Endodermal cell (in vitro differentiated cells): ENCODE results near the gene CLEC19A. TPM values are rescaled to one million over a fixed set of nuclear protein-coding genes. Genes with fewer than 3 reads are reported as not detected.

ENCODE experiments used
- DNase-seq: peaks from one replicate; pipeline ENCODE4 v3.0.0-alpha.2; 2017
- H3K27ac ChIP-seq: 2 replicates; pipeline ENCODE4 v1.5.1; 2013; ENCODE audit warnings: mild to moderate bottlenecking, low read depth, low read length, moderate library complexity
- H3K27me3 ChIP-seq: 2 replicates; pipeline ENCODE4 v1.6.1; 2013; ENCODE audit warnings: mild to moderate bottlenecking, low read length, moderate library complexity; ENCODE audit not compliant: insufficient read depth, control insufficient read depth, poor library complexity, severe bottlenecking
- H3K36me3 ChIP-seq: 2 replicates; pipeline ENCODE4 v1.7.0; 2013; ENCODE audit warnings: mild to moderate bottlenecking, low read length, moderate library complexity; ENCODE audit not compliant: control insufficient read depth, insufficient read depth
- H3K4me1 ChIP-seq: one replicate; pipeline ENCODE4 v1.7.0; 2013; ENCODE audit warnings: low read length; ENCODE audit not compliant: control insufficient read depth, insufficient read depth
- H3K4me3 ChIP-seq: 2 replicates; pipeline ENCODE4 v1.5.1; 2013; ENCODE audit warnings: mild to moderate bottlenecking, low read length, moderate library complexity
- H3K9ac ChIP-seq: 2 replicates; pipeline ENCODE4 v1.6.1; 2013; ENCODE audit warnings: mild to moderate bottlenecking, low read length, moderate library complexity; ENCODE audit not compliant: poor library complexity, severe bottlenecking; ENCODE audit errors: extremely low read depth
- H3K9me3 ChIP-seq: 2 replicates; pipeline ENCODE4 v1.6.1; 2013; ENCODE audit warnings: mild to moderate bottlenecking, low read length, moderate library complexity; ENCODE audit not compliant: control insufficient read depth
- H3K27ac Mint-ChIP-seq: 2 replicates; pipeline ENCODE4 v1.8.0; 2020; ENCODE audit warnings: mixed read lengths
- H3K27me3 Mint-ChIP-seq: 2 replicates; pipeline ENCODE4 v1.8.0; 2021; ENCODE audit warnings: mild to moderate bottlenecking, mixed read lengths; ENCODE audit not compliant: insufficient read depth
- H3K36me3 Mint-ChIP-seq: 2 replicates; pipeline ENCODE4 v1.8.0; 2020; ENCODE audit warnings: low read depth, mixed read lengths
- H3K4me1 Mint-ChIP-seq: 2 replicates; pipeline ENCODE4 v1.8.0; 2020; ENCODE audit warnings: mixed read lengths
- H3K4me3 Mint-ChIP-seq: 2 replicates; pipeline ENCODE4 v1.8.0; 2020; ENCODE audit warnings: mild to moderate bottlenecking, moderate library complexity, mixed read lengths
- H3K9me3 Mint-ChIP-seq: 2 replicates; pipeline ENCODE4 v1.8.0; 2020; ENCODE audit warnings: mild to moderate bottlenecking, mixed read lengths
- WGBS, 2 experiments: methylation state at CpG; one replicate each; pipeline versions ENCODE4 v1.1.5 to v1.1.7; 2013; ENCODE audit warnings: missing lambda C conversion rate in 2 of 2, mixed read lengths in 1 of 2; ENCODE audit not compliant: insufficient coverage in 1 of 2, insufficient read length in 1 of 2; 5-methylcytosine and 5-hydroxymethylcytosine counted together
- total RNA-seq, 2 donors: library from RNA; stranded (reverse); fragmentation: NEBNext Ultra II Directional in 1 of 2; extraction: Animal tissue kit (Norgen Biotek cat#: 25700) in 1 of 2; gene quantifications; 2 replicates in 1 of 2; 3 replicates in 1 of 2; pipeline ENCODE4 v1.2.1, GENCODE V29; 2021
- TF ChIP-seq, protein P1 (sequence below): fragments of 200-600 bp; sonication (generic); conservative IDR thresholded peaks from 2 replicates; pipeline ENCODE4 v1.5.0; 2021; ENCODE audit warnings: antibody characterized with exemption, mild to moderate bottlenecking

The CLEC19A gene
- total RNA-seq, 2 donors from 2014 or later: 1.6 to 1.9 TPM

GRCh38 chr16:19281246-19281645 is 4.3 kb upstream of the CLEC19A start:
- 95 to 100% methylated on average over 1 to 2 of the region's 2 CpGs for WGBS, 2 experiments
- H3K27ac Mint-ChIP-seq: no peak overlapping the region

GRCh38 chr16:19282101-19282500 is 3.4 kb upstream of the CLEC19A start:
- no peaks in the 10 kb centered on the region for H3K36me3 Mint-ChIP-seq
- peaks cover 21% of the 10 kb centered on the region for H3K9me3 Mint-ChIP-seq

More at GRCh38 chr16:19281246-19281645, 4.3 kb upstream of the CLEC19A start:
- Mint-ChIP-seq H3K36me3 (no peaks in the 10 kb centered on the region), H3K27me3 (no peaks in the 10 kb centered on the region), H3K4me3 (no peak overlapping the region), H3K4me1 (peaks cover 9% of the 10 kb centered on the region), H3K9me3 (peaks cover 20% of the 10 kb centered on the region)
- peak; percentile 19 for DNase-seq
- TF ChIP-seq, protein P1, sequence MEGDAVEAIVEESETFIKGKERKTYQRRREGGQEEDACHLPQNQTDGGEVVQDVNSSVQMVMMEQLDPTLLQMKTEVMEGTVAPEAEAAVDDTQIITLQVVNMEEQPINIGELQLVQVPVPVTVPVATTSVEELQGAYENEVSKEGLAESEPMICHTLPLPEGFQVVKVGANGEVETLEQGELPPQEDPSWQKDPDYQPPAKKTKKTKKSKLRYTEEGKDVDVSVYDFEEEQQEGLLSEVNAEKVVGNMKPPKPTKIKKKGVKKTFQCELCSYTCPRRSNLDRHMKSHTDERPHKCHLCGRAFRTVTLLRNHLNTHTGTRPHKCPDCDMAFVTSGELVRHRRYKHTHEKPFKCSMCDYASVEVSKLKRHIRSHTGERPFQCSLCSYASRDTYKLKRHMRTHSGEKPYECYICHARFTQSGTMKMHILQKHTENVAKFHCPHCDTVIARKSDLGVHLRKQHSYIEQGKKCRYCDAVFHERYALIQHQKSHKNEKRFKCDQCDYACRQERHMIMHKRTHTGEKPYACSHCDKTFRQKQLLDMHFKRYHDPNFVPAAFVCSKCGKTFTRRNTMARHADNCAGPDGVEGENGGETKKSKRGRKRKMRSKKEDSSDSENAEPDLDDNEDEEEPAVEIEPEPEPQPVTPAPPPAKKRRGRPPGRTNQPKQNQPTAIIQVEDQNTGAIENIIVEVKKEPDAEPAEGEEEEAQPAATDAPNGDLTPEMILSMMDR: no peak
- Histone ChIP-seq H3K27ac (no peak overlapping the region), H3K4me1 (no peaks in the 10 kb centered on the region), H3K9me3 (peaks cover 8% of the 10 kb centered on the region), H3K36me3 (no peaks in the 10 kb centered on the region), H3K27me3 (no peaks in the 10 kb centered on the region), H3K4me3 (no peak overlapping the region), H3K9ac (no peak overlapping the region)

GRCh38 chr16:19283637-19284036 is 1.9 kb upstream of the CLEC19A start:
- Mint-ChIP-seq H3K9me3 (peaks cover 11% of the 10 kb centered on the region), H3K27me3 (no peaks in the 10 kb centered on the region), H3K4me1 (peaks cover 23% of the 10 kb centered on the region), H3K4me3 (no peak overlapping the region), H3K36me3 (no peaks in the 10 kb centered on the region), H3K27ac (no peak overlapping the region)
- Histone ChIP-seq H3K27me3 (no peaks in the 10 kb centered on the region), H3K36me3 (no peaks in the 10 kb centered on the region), H3K4me1 (peaks cover 11% of the 10 kb centered on the region), H3K4me3 (no peak overlapping the region), H3K27ac (no peak overlapping the region), H3K9ac (no peak overlapping the region), H3K9me3 (peaks cover 21% of the 10 kb centered on the region)
- WGBS, 2 experiments: 97 to 100% methylated on average over 2 of the region's 2 CpGs
- TF ChIP-seq, protein P1: no peak
- DNase-seq: no peak

More at GRCh38 chr16:19282101-19282500, 3.4 kb upstream of the CLEC19A start:
- WGBS, 2 experiments: 97 to 100% methylated on average over 2 to 3 of the region's 3 CpGs
- Mint-ChIP-seq H3K4me1 (peaks cover 11% of the 10 kb centered on the region), H3K4me3 (no peak overlapping the region), H3K27ac (no peak overlapping the region), H3K27me3 (no peaks in the 10 kb centered on the region)
- no peak overlapping the region for H3K4me3 ChIP-seq
- H3K36me3 ChIP-seq: no peaks in the 10 kb centered on the region
- H3K9me3 ChIP-seq: peaks cover 16% of the 10 kb centered on the region
- no peak overlapping the region for H3K9ac ChIP-seq
- no peak overlapping the region for H3K27ac ChIP-seq
- DNase-seq: no peak
- TF ChIP-seq, protein P1: no peak
- no peaks in the 10 kb centered on the region for H3K27me3 ChIP-seq
- H3K4me1 ChIP-seq: no peaks in the 10 kb centered on the region
